H1 (cell line): Measurements from ENCODE around the gene PTH1R. TPM values are rescaled to one million over a fixed set of nuclear protein-coding genes. Genes with fewer than 3 reads are reported as not detected.

ENCODE experiments used
- BRCA1 ChIP-seq: IDR thresholded peaks from 2 replicates; pipeline ENCODE4 v1.6.1; 2012; ENCODE audit warnings: low read depth, low read length, improper control_type of control experiment
- polyA plus RNA-seq, 7 experiments: library from polyadenylated mRNA; depleted of rRNA in 3 of 7; stranded (reverse) in 5 of 7; unstranded in 2 of 7; fragments of >200 nt in 5 of 7; fragments of 200-250 nt in 2 of 7; gene quantifications; 1 replicate in 5 of 7; 2 replicates in 1 of 7; 4 replicates in 1 of 7; pipeline versions ENCODE4 v1.2.1 to v1.2.3, GENCODE V29; 2011 to 2013; ENCODE audit warnings: missing spikeins in 2 of 7, mixed read lengths in 2 of 7
- total RNA-seq: library from RNA; stranded (reverse); fragmentation: NEBNext Ultra II Directional; extraction: Animal tissue kit (Norgen Biotek cat#: 25700); gene quantifications from 2 replicates; pipeline ENCODE4 v1.2.1, GENCODE V29; 2021

PTH1R gene
- total and polyA plus RNA-seq, 2 of the 8 experiments (the other 6 are each of a cell fraction or from before 2014, with no cell fraction given) = 0.57 to 1.5 TPM

- TF ChIP-seq BRCA1 = no peak
Observed at GRCh38 chr3:46942076-46942475, 64.6 kb downstream of the PTH1R start (continued).
